Measurements from ENCODE around the gene C13orf46.
"Not testable (repeated sequence)": the region's sequence is repeated elsewhere in the genome, so short reads cannot be mapped to it uniquely, and the experiment has no call there.

Gene C13orf46

DNA sequence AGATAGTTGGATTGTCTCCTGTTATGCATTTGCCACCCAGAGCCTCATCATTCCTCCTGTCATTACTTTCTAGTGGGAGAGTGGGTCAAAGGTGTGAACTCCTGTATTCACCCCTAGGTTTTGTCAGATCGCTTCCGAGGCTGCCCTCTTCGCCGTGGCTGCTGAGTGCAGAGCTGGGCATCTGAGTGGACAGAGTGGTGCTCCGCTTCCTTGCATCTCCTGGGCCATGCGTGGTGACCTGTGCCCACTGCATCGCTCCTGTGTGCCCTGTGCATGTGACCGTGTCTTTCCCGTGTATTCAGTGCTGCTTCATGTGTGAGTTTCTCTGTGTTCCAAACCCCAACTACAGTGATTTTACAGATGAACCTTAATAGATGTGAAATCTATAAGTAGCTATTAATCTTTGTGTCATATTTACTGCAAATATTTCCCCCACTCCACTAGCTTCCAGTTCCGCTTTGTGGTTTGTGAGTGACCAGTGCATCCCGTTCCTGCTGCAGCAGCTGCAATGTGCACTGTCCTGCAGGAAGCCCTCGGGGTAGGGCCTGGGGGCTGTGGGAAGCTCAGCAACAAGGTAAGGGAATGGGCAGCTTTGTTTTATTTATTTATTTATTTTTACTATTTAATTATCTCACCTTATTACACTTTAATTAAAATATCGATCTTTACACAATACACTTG is 53.1 kb downstream of the C13orf46 start:
- FAIRE-seq = no peak

DNA sequence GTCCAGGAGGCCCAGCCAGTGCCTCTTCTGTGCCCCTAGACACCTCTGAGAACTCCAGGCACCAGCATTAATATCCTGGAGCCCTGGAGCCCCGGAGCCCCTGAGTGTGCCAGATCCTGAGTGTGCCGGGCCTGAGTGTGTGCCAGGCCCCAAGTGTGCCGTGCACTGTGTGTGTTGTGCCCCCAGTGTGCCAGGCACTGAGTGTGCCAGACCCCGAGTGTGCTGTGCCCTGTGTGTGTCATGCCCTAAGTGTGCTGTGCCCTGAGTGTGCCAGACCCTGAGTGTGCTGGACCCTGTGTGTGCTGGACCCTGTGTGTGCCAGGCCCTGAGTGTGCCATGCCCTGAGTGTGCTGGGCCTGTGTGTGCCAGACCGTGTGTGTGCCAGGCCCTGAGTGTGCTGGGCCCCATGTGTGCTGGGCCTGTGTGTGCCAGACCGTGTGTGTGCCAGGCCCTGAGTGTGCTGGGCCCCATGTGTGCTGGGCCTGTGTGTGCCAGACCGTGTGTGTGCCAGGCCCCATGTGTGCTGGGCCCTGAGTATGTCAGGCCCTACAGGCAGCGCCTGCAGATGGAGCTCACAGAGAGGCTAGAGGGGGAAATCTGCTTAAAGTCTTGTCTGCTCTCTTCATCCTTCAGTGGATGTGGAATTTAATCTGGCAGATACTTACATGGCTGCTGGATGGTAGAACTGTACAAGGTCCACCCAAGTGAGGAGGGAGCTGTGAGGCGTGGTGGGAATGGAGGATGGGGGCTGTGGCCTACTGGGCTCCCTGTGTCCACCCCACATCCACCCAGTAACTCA is 53.9 kb downstream of the C13orf46 start:
- no peak for FAIRE-seq

DNA sequence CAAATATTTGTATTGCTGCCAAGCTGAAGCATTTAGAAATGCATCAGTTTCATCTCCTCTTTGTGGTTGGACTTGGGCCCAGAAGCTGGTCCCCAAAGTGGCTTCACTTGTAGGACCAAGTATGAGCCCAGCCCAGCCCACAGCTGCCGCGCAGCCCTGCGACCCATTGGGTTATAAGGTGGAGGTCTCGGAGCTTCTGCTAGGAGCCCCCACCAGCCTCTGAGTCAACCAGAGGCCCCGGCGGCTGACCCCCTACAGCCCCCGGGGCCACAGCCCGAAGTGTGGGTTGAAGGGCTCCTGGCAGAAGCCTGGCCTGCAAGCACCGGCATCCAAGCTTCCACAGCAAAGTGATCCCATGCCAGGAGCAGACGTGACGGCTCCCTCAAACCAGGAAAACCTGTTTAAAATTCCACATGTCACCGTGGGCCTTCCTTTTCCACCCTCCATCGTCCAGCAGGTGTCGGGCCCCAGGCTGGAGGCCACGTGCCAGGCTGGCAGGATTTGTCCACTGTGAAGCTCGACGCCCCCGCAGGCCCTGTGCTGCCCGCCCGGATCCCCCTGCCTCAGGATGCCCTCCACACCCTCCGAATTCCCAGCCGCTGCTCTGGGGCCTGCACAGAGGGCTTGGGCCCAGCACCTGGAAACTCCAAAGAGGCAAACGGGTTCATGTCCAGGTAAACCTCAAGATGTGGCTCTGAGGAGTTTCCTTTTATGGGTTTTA is 54.7 kb downstream of the C13orf46 start:
- FAIRE-seq = no peak

DNA sequence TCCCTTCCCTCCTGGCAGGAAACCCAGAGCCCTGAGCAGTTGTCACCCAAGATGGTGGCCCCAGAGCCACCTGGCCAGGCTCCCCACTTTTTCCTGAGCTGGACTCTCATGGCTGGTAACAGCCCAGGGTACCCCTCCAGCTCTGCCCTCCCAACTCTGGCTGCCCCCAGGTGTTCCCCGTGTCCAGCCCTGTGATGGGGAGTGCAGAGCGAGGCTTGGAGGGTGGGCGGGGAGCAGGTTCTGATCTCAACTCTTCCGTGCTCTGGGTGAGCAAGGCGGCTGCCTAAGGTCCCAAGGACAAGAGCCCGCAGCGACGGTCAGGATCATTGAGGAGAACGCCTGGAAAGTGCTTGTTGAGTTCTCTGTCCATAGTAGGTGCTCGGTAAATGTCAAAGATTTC is 55.3 kb downstream of the C13orf46 start:
- FAIRE-seq = no peak

DNA sequence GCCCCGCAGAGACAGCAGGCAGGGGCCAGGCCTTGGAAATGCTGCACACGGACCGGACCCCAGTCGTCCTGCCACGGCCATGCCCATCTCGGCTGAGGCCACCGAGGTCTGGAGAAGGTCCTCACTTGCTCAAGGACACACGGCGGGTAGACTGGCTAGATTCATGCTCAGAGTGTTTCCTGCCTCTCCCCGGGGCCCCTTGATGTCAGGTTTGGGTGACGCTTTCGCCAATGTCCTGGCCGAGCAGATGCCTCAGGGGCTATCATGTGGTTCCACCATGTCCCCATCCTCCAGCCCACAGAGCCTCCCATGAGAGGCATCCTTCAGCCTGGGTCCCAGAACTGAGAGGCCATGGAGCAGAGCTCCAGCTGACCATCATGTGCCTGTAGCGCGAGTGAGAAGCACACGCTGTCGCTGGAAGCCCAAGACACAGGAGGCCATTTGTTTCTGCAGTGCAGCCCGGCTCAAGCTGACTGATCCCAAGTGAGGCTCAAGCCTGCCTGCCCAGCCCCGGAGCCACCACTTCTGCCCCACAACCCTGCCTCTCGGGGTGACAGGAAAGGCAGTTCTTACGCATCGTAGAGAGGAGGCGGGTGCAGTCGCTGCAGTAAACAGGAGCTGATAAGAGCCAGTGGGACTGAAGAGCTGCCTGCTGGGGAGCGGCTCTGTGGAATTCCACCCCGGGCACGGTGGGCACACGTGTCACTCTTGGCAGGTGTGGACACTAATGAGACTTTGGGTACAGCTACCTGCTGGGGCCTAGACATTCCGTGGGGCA is 56.1 kb downstream of the C13orf46 start:
- no peak for FAIRE-seq

DNA sequence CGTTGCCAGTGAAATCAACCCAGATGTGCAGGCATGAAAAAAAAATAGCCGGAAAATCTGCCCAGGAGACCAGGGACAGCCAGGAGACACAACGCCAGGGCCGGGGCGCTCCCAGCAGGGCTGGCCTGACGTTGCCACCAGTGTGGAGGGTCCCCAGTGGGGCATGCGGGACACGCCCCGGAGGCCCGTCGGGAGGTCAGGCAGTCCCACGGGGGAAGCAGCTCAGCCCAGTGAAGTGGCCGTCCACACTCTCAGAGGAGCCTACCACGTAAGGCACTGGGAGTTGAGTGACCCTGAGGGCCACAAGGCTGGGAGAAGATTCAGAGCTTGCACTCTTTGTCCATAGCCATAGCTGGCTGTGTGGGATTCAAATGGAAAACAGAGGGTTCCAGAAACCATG is 56.8 kb downstream of the C13orf46 start:
- FAIRE-seq = no peak

DNA sequence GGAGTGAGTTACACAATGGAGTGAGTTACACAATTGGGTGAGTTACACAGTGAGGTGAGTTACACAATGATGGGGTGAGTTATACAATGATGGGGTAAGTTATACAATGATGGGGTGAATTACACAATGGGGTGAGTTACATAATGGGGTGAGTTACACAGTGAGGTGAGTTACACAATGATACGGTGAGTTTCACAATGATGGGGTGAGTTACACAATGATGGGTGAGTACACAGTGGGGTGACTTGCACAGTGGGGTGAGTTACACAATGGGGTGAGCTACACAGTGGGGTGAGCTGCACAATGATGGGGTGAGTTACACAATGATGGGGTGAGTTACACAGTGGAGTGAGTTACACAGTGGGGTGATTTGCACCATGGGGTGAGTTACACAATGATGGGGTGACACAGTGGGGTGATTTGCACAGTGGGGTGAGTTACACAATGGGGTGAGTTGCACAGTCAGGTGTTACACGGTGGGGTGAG is 57.5 kb downstream of the C13orf46 start:
- no peak for FAIRE-seq

DNA sequence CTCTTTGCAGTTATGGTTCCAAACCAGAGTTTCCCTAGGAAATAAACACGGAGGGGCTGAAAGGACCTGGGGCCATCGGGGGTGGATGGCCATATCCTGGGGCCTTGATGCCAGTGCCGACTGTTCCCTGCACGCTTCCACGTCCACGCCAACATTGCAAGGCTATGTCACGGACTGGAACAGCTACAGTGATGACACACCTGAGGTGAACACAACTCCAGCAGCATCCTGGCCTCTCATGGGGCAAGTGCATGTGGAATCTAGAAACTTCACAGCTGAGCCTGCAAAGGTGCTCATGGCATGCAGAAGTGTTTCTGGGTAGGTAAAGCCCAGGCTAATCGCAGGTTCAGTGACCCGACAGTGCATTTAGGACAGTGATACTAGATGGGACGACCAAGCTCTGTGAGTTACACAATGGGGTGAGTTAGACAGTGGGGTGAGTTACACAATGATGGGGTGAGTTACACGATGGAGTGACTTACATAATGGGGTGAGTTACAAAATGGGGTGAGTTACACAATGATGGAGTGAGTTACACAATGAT is 58.0 kb downstream of the C13orf46 start:
- no peak for FAIRE-seq

DNA sequence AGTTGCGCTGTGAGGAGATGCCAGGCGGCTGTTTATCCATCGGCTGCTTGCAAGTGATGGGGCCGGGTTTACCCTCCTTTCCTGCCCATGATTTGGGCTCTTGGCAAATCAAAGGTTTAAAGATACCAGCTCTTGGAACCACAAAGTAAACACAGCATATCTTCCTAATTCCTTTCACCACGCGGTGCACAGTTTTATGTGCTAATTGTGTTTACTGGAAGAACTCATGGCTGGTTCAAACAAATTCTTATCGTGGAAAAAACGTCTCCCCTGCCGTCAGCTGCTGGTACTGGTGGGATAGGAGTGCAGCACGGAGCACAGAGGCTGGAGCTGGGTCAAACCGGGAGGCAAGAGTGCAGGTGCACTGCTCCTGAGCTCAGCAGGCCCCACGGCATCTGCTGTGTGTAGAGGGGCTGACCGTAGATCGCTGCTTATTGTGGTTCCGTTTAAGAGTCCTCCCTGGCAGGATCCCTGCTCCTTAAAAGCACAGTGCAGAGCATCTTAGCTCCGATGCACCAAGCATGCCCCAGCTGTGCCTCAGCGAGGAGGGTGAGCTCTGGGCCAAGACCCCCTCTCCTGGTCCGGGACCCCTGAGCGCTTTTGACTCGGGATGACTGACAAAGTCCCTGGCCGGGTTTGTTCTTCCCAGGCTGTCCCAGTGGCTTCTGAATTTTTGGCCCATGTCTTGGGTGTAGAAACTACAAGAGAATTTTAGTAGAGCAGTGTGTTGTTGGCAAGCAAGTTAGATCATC is 58.7 kb downstream of the C13orf46 start:
- FAIRE-seq = no peak

DNA sequence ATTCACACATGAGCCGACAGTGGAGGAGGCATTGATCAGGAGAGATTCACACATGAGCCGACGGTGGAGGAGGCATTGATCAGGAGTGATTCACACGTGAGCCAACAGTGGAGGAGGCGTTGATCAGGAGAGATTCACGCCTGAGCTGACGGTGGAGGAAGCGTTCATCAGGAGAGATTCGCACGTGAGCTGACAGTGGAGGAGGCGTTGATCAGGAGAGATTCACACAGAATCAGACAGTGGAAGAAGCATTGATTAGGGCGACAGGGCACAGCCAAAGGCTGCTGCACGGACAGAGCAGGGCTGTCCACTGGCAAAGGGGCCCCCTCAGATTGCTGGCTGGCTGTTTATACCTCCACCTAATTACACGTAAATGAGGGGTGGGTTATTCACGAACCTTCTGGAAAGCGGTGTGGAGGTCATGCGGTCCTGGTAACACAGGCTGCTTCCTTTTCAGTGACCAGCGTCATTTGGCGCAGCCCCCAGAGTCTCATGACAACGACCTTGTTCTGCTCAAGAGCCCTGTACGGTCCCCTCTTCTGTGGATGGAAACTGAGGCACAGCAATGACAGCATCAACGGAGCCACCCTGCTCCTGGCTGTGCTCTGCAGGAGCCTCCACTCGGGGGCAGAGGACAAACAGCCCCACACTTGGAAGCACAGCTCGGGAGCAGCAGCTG is 59.4 kb downstream of the C13orf46 start:
- FAIRE-seq = no peak

DNA sequence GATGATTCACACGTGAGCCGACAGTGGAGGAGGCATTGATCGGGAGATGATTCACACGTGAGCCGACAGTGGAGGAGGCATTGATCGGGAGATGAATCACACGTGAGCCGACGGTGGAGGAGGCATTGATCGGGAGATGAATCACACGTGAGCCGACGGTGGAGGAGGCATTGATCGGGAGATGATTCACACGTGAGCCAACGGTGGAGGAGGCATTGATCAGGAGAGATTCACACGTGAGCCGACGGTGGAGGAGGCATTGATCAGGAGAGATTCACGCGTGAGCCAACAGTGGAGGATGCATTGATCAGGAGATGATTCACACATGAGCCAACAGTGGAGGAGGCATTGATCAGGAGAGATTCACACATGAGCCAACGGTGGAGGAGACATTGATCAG is 60.0 kb downstream of the C13orf46 start:
- FAIRE-seq = not testable (repeated sequence)

DNA sequence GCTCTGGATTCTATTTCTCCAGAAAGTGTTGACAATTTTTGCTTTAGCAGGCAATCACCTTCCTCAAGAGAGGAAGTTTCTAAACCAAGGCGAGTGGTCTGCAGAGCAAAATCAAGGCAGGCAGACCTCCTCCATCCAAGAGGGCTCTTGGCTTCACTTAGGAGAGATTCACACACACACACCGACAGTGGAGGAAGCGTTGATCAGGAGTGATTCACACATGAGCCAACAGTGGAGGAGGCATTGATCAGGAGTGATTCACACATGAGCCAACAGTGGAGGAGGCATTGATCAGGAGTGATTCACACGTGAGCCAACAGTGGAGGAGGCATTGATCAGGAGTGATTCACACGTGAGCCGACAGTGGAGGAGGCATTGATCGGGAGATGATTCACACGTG is 60.5 kb downstream of the C13orf46 start:
- FAIRE-seq = not testable (repeated sequence)

DNA sequence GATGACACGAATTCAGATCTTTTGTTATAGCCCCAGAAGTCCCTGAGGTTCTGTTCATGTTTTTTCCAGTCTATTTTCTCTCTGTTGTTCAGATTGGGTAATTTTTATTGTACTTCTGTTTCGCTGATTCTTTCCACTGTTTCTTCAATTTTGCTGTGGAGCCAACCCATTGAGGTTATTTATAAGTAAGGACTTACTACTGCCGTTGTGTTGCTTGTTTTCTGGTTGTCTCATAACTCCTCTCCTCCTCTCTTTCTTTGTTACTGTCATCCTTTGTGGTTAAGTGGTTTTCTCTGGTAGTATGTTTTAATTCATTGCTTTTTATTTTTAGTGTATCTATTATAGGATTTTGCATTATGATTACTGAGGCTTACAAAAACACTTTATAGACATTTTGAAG is 61.3 kb downstream of the C13orf46 start:
- FAIRE-seq = no peak

DNA sequence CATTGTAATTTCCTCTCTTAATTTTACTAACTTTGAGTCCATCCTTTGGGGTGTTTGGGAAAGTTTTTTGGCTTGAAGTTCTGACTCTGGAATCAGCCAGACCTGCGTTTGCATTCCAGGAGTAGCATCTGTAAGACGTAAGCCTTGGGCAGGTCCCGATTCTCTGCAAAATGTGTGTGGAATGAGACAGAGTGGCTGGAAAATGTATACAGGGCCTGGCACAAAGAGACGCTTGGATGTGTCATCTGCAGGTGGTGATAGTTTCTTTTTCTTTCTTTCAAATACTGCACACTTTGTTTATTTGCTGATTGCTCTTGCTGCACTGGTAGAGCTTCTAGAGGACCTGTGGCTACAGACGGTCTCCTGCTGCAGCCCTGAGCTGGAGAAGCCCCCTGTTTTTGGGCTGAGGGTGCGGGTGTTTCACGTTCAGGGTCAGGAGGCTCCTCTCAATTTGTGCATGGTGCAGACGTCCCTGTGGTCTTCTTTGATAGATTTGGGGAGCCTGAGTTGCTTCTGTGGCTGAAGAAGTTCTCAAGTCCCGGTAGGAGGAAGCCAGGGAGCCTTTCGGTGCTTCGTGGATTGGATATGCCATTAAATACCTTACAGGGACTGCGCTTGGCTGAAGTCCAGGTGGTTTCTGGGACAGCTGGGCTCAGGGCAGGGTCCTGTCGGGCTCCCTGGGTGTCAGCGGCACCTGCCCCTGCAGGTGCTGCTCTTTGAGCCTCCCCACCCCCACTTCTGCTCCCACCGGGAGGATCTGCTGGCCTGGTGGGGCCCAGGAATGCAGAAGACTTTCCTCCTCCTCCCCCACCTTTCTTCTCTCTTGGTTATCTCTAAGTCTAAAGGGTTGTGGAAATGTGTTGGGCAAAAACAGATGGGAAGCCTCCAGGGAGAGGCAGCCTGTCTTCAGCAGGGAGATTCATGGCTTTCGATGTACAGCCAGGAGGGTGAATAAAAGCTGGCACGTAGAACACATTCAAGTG is 66.0 kb downstream of the C13orf46 start:
- no peak for FAIRE-seq

DNA sequence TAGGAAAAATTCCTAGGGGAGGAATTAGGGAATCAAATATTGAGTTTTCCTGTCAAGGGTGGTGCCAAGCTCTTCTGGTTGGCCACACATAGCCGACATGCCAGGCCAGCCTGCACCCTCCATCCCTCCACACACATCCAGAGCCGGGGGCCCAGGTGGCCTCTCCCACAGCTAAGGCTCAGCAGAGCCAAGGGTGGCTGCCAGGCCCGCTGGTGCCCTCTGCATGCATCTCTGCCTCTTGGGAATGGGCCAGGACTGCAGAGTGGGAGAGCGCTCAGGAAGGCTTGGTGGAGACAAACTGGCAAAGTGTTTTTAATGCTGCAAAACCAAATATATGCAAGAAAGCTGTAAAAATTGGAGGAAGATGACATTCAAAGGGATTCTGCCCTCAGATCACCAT is 67.3 kb downstream of the C13orf46 start:
- no peak for FAIRE-seq

DNA sequence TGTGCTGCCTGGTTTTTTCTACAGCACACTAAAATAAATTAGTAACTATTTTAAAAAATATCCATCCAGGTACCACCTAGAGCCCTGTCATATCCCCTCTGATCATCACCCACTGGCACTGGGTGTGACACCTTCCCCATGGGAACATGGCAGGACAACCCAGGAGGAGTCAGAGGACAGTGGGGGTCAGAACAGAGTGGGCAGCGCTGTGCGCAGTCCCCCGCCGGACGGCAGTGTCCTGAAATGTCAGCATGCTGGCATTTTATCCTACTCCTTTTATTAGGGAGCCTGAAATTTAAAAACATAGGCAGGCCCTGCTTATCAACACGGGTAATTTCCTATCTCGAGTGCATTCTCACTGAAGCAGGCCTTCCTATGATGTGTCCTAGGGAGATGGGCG is 67.9 kb downstream of the C13orf46 start:
- FAIRE-seq = no peak

DNA sequence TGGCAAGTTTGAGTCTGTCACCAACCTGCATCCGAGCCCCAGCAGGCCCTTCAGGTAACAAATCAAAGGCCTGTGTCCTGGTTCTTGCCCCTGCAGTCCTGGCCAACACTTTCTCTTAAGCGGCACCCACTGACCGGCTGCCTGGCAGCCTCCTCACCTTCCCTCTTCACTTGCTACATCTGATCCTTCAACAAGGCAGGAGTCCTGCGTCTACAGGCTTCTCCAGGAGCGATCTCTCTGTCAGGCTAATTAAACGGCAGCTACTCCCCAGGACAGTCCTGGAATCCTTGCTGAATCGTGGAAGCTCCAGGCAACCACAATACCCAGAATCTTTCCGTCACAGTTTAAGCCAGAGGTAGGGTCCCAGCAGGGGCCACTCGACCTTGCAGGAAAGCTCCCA is 68.9 kb downstream of the C13orf46 start:
- no peak for FAIRE-seq

DNA sequence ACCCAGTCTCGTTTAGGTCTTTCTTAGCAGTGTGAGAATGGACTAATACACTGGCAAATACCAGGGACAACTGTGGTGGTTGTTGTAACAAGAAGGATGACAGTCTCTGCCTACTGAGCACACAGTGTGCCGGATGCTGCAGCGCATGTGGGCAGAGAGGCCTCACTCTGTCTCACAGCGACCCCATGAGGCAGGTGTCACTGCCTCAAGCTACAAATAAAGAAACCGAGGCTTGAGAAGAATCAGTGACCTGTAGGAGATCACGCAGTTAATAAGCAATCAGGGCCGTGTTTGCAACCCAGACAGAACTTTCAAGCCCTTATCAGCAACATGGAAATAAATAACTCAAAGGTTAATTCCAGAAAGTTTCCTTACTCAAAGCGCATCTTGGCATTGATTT is 69.5 kb downstream of the C13orf46 start:
- no peak for FAIRE-seq

DNA sequence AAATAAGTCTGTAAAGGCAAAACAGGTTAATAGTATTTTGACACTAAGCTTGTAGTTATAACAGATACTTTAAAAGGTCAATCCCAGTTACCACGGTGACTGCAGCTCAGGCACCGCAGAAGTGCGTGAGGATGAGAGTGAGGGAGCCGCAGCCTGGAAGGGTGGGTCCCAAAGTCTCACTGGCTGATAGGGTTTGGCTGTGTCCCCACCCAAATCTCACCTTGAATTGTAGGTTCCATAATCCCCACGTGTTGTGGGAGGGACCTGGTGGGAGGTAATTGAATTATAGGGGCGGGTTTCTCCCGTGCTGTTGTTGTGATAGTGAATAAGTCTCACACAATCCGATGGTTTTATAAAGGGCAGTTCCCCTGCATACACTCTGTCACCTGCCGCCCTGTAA is 70.0 kb downstream of the C13orf46 start:
- FAIRE-seq = no peak

Measured in A204.1 (cell line).